GM18526 (cell line): ENCODE results near the gene VASP.

Source experiments
- POLR2A ChIP-seq: IDR thresholded peaks from 3 replicates; pipeline ENCODE4 v1.6.1; 2011; ENCODE audit not compliant: insufficient read length; ENCODE audit errors: extremely low read depth

The VASP gene

GRCh38 chr19:45547211-45547770, 40.0 kb downstream of the VASP start:
- TF ChIP-seq POLR2A = no peak

- no peak for TF ChIP-seq POLR2A
These were observed 40.8 kb downstream of the VASP start for GRCh38 chr19:45547965-45548609.

GRCh38 chr19:45553464-45553863, 46.2 kb downstream of the VASP start:
- TF ChIP-seq POLR2A = no peak

- no peak for TF ChIP-seq POLR2A
These were observed 47.2 kb downstream of the VASP start for GRCh38 chr19:45554481-45554880.

GRCh38 chr19:45556835-45557234, 49.6 kb downstream of the VASP start:
- no peak for TF ChIP-seq POLR2A

GRCh38 chr19:45558399-45558878, 51.2 kb downstream of the VASP start:
- TF ChIP-seq POLR2A = no peak

GRCh38 chr19:45560038-45560437, 52.8 kb downstream of the VASP start:
- TF ChIP-seq POLR2A = no peak

GRCh38 chr19:45560686-45561085, 53.4 kb downstream of the VASP start:
- TF ChIP-seq POLR2A = no peak

GRCh38 chr19:45564131-45564780, 57.0 kb downstream of the VASP start:
- no peak for TF ChIP-seq POLR2A

- TF ChIP-seq POLR2A = no peak
These were observed 60.3 kb downstream of the VASP start for GRCh38 chr19:45567609-45568008.

GRCh38 chr19:45568732-45569131, 61.5 kb downstream of the VASP start:
- TF ChIP-seq POLR2A = no peak

- no peak for TF ChIP-seq POLR2A
These were observed 62.5 kb downstream of the VASP start for GRCh38 chr19:45569619-45570421.

GRCh38 chr19:45571457-45572220, 64.4 kb downstream of the VASP start:
- no peak for TF ChIP-seq POLR2A

GRCh38 chr19:45574526-45574925, 67.2 kb downstream of the VASP start:
- TF ChIP-seq POLR2A = no peak

- no peak for TF ChIP-seq POLR2A
These were observed 67.9 kb downstream of the VASP start for GRCh38 chr19:45575216-45575615.
